Suprapubic skin (tissue), 4 donors: Measurements from ENCODE around the gene IFITM1. TPM values are rescaled to one million over a fixed set of nuclear protein-coding genes. Genes with fewer than 3 reads are reported as not detected.
A peak's percentile ranks its signal among the peaks of the same experiment; 100 is the strongest.

Experiments
- DNase-seq, 2 donors: peaks; one replicate each; pipeline ENCODE4 v3.0.0-alpha.2; 2019; ENCODE audit warnings: low spot score in 2 of 2
- H3K27ac ChIP-seq: fragments of 200-600 bp; sonication (generic); one replicate; pipeline ENCODE4 v1.5.1; 2019
- H3K27me3 ChIP-seq: fragments of 200-600 bp; sonication (generic); one replicate; pipeline ENCODE4 v1.5.1; 2019
- H3K36me3 ChIP-seq: fragments of 200-600 bp; sonication (generic); one replicate; pipeline ENCODE4 v1.5.1; 2019
- H3K4me1 ChIP-seq: fragments of 200-600 bp; sonication (generic); one replicate; pipeline ENCODE4 v1.5.1; 2019
- H3K4me3 ChIP-seq: fragments of 200-600 bp; sonication (generic); one replicate; pipeline ENCODE4 v1.5.1; 2019; ENCODE audit warnings: mild to moderate bottlenecking
- H3K9me3 ChIP-seq: fragments of 200-600 bp; sonication (generic); one replicate; pipeline ENCODE4 v1.5.1; 2019
- CTCF ChIP-seq, 2 donors: fragments of 200-600 bp in 1 of 2; fragments of 450-650 bp in 1 of 2; sonication (generic) in 1 of 2; IDR thresholded peaks; one replicate each; pipeline ENCODE4 v1.5.1; 2016 to 2019; ENCODE audit warnings: antibody characterized with exemption in 2 of 2, mild to moderate bottlenecking in 1 of 2, moderate library complexity in 1 of 2
- EP300 ChIP-seq: sonication (generic); formaldehyde crosslinking; IDR thresholded peaks from one replicate; pipeline ENCODE4 v1.6.1; 2017; ENCODE audit warnings: antibody characterized with exemption
- POLR2A ChIP-seq, 2 donors: fragments of 450-650 bp; IDR thresholded peaks; one replicate each; pipeline ENCODE4 v1.6.1; 2017; ENCODE audit warnings: antibody characterized with exemption in 2 of 2, mild to moderate bottlenecking in 2 of 2, moderate library complexity in 2 of 2
- POLR2AphosphoS5 ChIP-seq, 3 donors: sonication (generic); formaldehyde crosslinking; IDR thresholded peaks; one replicate each; pipeline ENCODE4 v1.6.1; 2017; ENCODE audit warnings: antibody characterized with exemption in 3 of 3
- WGBS: methylation state at CpG from one replicate; pipeline ENCODE4 v1.1.5; 2018; 5-methylcytosine and 5-hydroxymethylcytosine counted together
- total RNA-seq, 4 donors: library from RNA; depleted of rRNA; stranded (reverse); fragments of >200 nt; gene quantifications; one replicate each; pipeline ENCODE4 v1.1.0, GENCODE V29; 2016

IFITM1 gene
- total RNA-seq, 4 donors from 2014 or later, result 50.7 to 128 (median 67.6) TPM

DNA sequence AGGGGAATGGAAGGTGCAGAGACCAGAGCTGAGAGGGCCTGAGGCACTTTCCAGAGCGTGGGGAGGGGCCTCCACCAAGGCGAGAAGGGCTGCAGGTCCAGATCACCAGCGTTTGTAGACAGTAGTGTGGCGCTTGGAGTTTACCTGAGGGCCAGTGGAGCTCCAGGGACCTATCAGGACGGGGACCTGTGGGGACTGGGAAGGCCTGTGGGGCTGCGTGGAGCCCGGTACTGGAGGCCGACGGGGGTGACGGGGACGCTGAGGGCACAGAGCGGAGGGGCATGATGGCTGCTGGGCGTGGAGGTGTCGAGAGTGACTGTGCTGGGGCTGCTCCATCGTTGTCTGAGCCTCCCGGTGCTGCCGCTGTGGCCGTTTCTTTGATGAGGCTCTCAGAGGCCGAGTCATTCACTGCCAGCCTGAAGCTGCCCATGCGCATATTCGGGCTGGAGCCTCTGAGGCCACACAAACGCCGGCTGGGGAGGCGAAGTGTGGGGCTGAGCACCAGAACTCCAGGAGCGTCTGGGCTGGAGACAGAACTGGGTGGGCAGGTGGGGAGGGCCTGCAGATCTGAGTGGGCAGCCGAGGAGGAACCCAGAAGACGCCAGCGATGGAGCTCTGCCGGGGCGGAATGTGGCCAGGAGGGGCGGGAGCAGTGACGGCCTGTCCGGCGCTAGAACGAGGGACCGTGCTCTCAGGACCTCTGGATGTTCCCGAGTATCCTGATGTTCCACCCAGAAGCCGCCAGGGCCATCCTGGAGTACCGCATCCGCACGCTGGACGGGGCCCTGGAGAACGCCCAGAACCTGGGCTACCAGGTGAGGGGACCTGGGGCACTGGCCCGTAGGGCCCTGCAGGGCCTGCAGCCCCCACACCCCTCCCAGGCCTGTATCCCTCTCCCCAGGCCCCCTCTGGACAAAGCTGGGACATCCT lies 22.3 kb upstream of the IFITM1 start:
- no peak for TF ChIP-seq POLR2A (IDR thresholded peaks at IDR 0.05)
- no peak for TF ChIP-seq EP300
- TF ChIP-seq POLR2AphosphoS5 (IDR thresholded peaks at IDR 0.05), result no peak
- TF ChIP-seq CTCF (IDR thresholded peaks at IDR 0.05), result no peak
- peak; percentile 63 to 68 for DNase-seq
- H3K36me3 ChIP-seq, result peaks cover 7% of the 10 kb centered on the region
- 91% methylated on average over 43 of the region's 44 CpGs for WGBS
- H3K27ac ChIP-seq, result no peak overlapping the region
- no peak overlapping the region for H3K4me3 ChIP-seq
- H3K4me1 ChIP-seq, result peaks cover 24% of the 10 kb centered on the region
- H3K27me3 ChIP-seq, result peaks cover 5% of the 10 kb centered on the region
- H3K9me3 ChIP-seq, result no peaks in the 10 kb centered on the region

DNA sequence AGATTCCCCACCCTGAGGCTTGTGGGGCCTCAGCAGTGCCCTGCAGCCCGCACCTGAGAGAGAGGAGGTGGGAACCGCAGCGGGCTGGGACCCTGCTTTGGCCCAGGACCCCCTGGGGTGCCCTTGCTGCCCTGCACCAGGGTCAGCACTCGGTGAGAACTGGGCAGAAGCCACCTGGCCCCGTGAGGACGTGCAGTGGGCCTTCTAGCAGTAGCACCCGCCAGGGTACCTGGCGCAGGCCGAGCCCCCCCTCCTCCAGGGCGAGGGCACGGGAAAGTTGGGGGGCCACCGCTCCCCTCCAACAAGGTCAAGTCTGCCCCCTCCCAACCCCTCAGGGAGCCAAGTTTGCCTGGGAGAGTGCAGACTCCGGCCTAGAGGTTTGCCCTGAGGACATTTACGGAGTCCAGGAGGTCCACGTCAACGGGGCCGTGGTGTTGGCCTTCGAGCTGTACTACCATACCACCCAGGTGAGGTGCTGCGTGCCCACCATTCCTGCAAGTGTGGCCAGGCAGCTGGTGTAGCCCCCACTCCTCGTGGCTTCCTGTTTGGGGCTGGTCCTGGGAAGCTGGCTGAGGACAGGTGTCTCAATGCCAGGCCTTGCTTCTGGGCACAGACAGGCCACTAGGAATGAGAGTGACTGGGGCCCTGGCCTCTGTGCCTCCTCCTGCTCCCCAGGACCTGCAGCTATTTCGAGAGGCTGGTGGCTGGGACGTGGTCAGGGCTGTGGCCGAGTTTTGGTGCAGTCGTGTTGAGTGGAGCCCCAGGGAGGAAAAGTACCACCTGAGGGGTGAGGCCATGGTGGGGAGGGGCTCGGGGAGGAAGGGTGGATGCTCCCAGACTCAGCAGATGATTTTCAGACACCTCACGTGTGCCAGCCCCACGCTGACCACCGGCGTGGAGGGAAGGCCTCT lies 21.4 kb upstream of the IFITM1 start:
- Histone ChIP-seq H3K36me3 (peaks cover 7% of the 10 kb centered on the region), H3K27ac (no peak overlapping the region), H3K4me3 (no peak overlapping the region), H3K9me3 (no peaks in the 10 kb centered on the region), H3K27me3 (peaks cover 5% of the 10 kb centered on the region), H3K4me1 (peaks cover 26% of the 10 kb centered on the region)
- TF ChIP-seq POLR2AphosphoS5 (IDR thresholded peaks at IDR 0.05), result no peak
- no peak for TF ChIP-seq POLR2A (IDR thresholded peaks at IDR 0.05)
- TF ChIP-seq EP300, result no peak
- no peak for TF ChIP-seq CTCF (IDR thresholded peaks at IDR 0.05)
- DNase-seq, result peak in 1 of 2 donors; percentile 62
- 89% methylated on average over 7 of the region's 29 CpGs for WGBS

DNA sequence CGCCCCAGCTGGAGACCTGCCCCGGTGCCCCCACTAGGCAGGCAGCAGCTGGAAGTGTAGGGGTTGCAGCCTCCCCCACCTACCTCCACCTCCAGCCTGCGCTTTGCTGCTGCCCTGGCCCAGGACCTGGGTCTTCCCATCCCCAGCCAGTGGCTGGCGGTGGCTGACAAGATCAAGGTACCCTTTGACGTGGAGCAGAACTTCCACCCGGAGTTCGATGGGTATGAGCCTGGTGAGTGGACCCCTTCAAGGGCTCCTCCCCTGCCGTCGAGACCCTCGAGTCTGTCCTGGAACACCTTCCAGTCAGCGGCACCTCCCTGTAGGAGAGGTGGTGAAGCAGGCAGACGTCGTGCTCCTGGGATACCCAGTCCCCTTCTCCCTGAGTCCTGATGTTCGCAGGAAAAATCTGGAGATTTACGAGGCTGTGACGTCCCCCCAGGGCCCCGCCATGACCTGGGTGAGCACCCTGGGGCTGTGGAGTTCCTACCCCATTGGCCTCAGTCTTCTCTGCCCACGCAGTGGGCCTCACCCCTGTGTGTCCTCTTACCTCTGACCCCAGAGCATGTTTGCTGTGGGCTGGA lies 20.5 kb upstream of the IFITM1 start:
- Histone ChIP-seq H3K4me3 (no peak overlapping the region), H3K27ac (no peak overlapping the region), H3K4me1 (peaks cover 27% of the 10 kb centered on the region), H3K27me3 (no peaks in the 10 kb centered on the region), H3K9me3 (no peaks in the 10 kb centered on the region), H3K36me3 (peaks cover 7% of the 10 kb centered on the region)
- 87% methylated on average over 10 of the region's 18 CpGs for WGBS
- DNase-seq, result no peak
- TF ChIP-seq POLR2A (IDR thresholded peaks at IDR 0.05) (no peak), CTCF (IDR thresholded peaks at IDR 0.05) (no peak), POLR2AphosphoS5 (IDR thresholded peaks at IDR 0.05) (no peak), EP300 (no peak)

GRCh38 chr11:293852-294661 lies 19.8 kb upstream of the IFITM1 start:
- Histone ChIP-seq H3K27ac (no peak overlapping the region), H3K27me3 (peaks cover 6% of the 10 kb centered on the region), H3K36me3 (peaks cover 7% of the 10 kb centered on the region), H3K9me3 (no peaks in the 10 kb centered on the region), H3K4me1 (peaks cover 22% of the 10 kb centered on the region), H3K4me3 (no peak overlapping the region)
- peak in 1 of 2 donors; percentile 62 for DNase-seq
- TF ChIP-seq CTCF (IDR thresholded peaks at IDR 0.05) (no peak), POLR2AphosphoS5 (IDR thresholded peaks at IDR 0.05) (no peak), POLR2A (IDR thresholded peaks at IDR 0.05) (no peak), EP300 (no peak)
- WGBS, result 94% methylated on average over 6 of the region's 27 CpGs
